Activated T-cell treated with anti-CD3 and anti-CD28 coated beads, Interleukin-2, amount 50 U/mL, for 4 hours (primary cell): ENCODE results near the gene FAM9C. TPM values are rescaled to one million over a fixed set of nuclear protein-coding genes. Genes with fewer than 3 reads are reported as not detected.
A peak's percentile ranks its signal among the peaks of the same experiment; 100 is the strongest.

Experiments
- ATAC-seq, 2 donors: fragments of 200-7000 bp; cut with Tn5 transposase; one replicate each; pipeline ENCODE4 v1.10.0; 2021
- DNase-seq: peaks from one replicate; pipeline ENCODE4 v3.0.0-alpha.2; 2020
- H3K27me3 Mint-ChIP-seq: one replicate; pipeline ENCODE4 v1.8.0; 2021; ENCODE audit warnings: low read depth, mixed read lengths
- H3K36me3 Mint-ChIP-seq: one replicate; pipeline ENCODE4 v1.8.0; 2022; ENCODE audit warnings: mixed read lengths; ENCODE audit not compliant: insufficient read depth
- H3K4me1 Mint-ChIP-seq: one replicate; pipeline ENCODE4 v1.8.0; 2021; ENCODE audit warnings: low read depth, mixed read lengths
- H3K4me3 Mint-ChIP-seq: one replicate; pipeline ENCODE4 v1.8.0; 2021; ENCODE audit warnings: mild to moderate bottlenecking, moderate library complexity, mixed read lengths
- H3K9me3 Mint-ChIP-seq: one replicate; pipeline ENCODE4 v1.8.0; 2021; ENCODE audit warnings: mixed read lengths
- total RNA-seq, 3 donors: library from RNA; stranded (reverse); gene quantifications; one replicate each; pipeline ENCODE4 v1.2.1, GENCODE V29; 2021

Gene FAM9C
- total RNA-seq, 3 donors from 2014 or later: not detected

- H3K27me3 Mint-ChIP-seq: no peaks in the 10 kb centered on the region
- ATAC-seq (no peak), DNase-seq (no peak)
- H3K4me3 Mint-ChIP-seq: no peak overlapping the region
- H3K36me3 Mint-ChIP-seq: no peaks in the 10 kb centered on the region
- H3K9me3 Mint-ChIP-seq: no peaks in the 10 kb centered on the region
- peaks cover 70% of the 10 kb centered on the region for H3K4me1 Mint-ChIP-seq
Measured at GRCh38 chrX:12996934-12997435, 47.4 kb downstream of the FAM9C start.

- Mint-ChIP-seq H3K4me3 (no peak overlapping the region), H3K4me1 (peaks cover 51% of the 10 kb centered on the region), H3K9me3 (no peaks in the 10 kb centered on the region), H3K27me3 (no peaks in the 10 kb centered on the region), H3K36me3 (no peaks in the 10 kb centered on the region)
- DNase-seq: no peak
- ATAC-seq: no peak
Measured at GRCh38 chrX:12994321-12994720, 50.1 kb downstream of the FAM9C start.

DNA sequence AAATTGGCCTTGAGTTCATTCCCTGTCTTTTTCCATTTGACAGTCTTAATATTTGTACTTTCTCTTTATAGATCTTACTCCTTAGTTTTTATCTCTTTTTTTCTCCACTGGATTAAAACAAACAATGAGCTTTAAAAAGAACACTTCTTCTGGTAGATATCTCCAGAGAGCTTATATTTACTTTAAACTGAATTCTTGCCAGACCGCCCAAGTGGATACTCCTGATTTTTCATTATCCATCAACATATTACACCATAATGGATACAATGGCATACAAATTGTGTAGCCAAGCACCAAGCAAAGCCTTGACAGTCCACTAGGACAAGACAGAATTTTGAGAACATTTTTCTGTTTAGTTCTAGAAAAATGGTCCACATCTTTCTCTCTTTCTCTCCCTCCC is 50.6 kb downstream of the FAM9C start:
- Mint-ChIP-seq H3K36me3 (no peaks in the 10 kb centered on the region), H3K9me3 (no peaks in the 10 kb centered on the region), H3K27me3 (no peaks in the 10 kb centered on the region), H3K4me1 (peaks cover 51% of the 10 kb centered on the region), H3K4me3 (no peak overlapping the region)
- DNase-seq: no peak
- no peak for ATAC-seq

DNA sequence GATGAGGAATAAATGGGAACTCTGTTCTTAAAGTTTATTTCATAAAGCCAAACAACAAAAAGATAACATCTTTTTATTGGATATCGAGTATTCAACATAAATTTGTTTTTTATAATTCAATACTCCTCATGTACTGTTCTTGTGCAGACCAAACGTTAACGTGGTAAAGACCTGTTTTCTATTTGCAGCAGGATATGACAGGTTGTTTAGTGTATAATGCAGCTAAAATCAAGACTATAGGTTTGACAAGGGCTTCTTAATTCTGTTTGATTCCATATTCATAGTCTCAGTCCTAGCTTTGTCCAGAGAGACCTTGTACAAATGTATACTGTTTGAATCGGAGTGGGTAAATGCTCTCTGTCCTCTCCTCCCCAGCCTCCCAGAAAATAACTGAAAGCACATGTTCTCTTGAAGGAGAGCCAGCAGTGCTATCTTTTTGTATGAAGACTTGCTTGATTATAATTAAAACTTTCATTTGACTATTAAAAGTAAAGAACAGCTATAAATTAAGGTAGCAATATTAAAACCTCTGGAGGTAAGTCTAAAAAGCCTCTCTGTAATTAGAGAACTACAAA is 51.8 kb downstream of the FAM9C start:
- H3K4me1 Mint-ChIP-seq: peaks cover 45% of the 10 kb centered on the region
- ATAC-seq: no peak
- H3K36me3 Mint-ChIP-seq: no peaks in the 10 kb centered on the region
- H3K4me3 Mint-ChIP-seq: no peak overlapping the region
- no peaks in the 10 kb centered on the region for H3K9me3 Mint-ChIP-seq
- no peaks in the 10 kb centered on the region for H3K27me3 Mint-ChIP-seq
- no peak for DNase-seq

GRCh38 chrX:12991575-12991974 is 52.8 kb downstream of the FAM9C start:
- ATAC-seq: no peak
- Mint-ChIP-seq H3K4me1 (peaks cover 43% of the 10 kb centered on the region), H3K9me3 (no peaks in the 10 kb centered on the region), H3K27me3 (no peaks in the 10 kb centered on the region), H3K4me3 (no peak overlapping the region), H3K36me3 (no peaks in the 10 kb centered on the region)
- no peak for DNase-seq

DNA sequence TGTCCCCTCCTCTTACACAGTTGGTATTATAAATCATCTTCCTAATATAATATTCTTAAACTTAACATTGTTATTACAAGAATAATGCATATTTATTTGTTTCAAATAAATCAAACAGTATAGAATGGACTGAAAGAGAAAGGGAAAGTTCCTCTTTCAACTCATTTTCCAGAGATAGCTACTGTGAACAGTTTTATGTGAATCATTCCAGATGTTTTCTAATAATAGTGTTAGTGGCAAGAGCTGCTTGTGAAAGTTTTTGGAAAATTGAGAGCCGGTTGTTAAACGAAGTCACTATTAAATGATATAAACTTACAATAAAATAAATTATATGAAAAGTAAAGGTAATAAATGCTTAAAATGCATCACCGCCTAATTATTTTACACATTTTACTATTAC is 55.0 kb downstream of the FAM9C start:
- Mint-ChIP-seq H3K4me3 (no peak overlapping the region), H3K36me3 (no peaks in the 10 kb centered on the region), H3K4me1 (peaks cover 53% of the 10 kb centered on the region), H3K27me3 (no peaks in the 10 kb centered on the region), H3K9me3 (peaks cover 4% of the 10 kb centered on the region)
- no peak for ATAC-seq
- no peak for DNase-seq

DNA sequence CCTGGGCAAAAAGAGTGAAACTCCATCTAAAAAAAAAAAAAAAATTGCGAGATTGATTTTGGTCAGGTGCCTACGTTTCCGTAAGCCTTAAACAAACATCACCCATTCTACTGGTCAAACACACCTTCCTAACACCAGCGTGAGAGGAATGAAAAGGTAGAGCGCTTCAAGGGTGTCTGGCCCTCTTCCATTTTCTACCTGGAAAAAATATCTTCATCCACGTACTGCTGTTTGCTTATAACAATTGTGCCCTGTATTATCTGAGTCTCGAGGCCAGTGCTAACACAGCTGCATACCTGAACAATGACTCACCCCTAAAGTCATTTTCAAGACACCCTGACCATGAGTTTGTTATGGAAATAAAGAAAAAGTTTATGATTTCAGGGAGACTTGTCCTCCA is 55.6 kb downstream of the FAM9C start:
- H3K4me3 Mint-ChIP-seq: no peak overlapping the region
- no peak for ATAC-seq
- H3K36me3 Mint-ChIP-seq: no peaks in the 10 kb centered on the region
- peaks cover 53% of the 10 kb centered on the region for H3K4me1 Mint-ChIP-seq
- DNase-seq: no peak
- no peaks in the 10 kb centered on the region for H3K27me3 Mint-ChIP-seq
- peaks cover 4% of the 10 kb centered on the region for H3K9me3 Mint-ChIP-seq

DNA sequence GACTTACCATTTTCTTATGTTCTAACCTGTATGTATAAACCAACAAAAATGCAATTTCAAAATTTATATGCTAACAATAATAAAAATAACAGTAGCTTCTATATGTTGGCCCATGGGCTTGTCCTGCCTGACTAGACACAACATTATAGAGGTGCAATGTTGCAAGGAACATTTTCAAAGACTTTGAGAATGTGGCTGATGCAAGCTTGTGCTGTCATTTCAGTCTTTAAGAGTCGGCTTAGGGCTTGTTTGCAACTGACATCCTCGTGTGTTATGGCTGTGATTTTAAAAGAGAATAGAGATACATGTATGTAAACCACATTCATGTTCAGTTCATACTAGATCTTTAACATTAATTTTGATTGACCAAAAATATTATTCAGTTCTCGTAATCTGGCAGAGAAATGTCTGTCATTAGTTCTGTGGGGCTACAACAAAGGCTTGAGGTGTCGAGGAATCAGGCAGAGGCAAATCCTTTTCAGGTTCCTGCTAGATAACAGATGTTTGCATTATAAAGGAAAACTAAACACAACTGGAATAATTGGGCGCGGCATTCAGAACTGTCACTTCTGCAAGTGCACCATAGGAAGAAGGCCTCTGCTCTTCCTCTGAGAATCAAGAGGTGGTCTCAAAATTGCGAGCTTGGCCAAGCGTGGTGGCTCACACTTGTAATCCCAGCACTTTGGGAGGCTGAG is 56.4 kb downstream of the FAM9C start:
- H3K36me3 Mint-ChIP-seq: no peaks in the 10 kb centered on the region
- H3K27me3 Mint-ChIP-seq: no peaks in the 10 kb centered on the region
- H3K9me3 Mint-ChIP-seq: peaks cover 4% of the 10 kb centered on the region
- no peak overlapping the region for H3K4me3 Mint-ChIP-seq
- no peak for ATAC-seq
- peaks cover 57% of the 10 kb centered on the region for H3K4me1 Mint-ChIP-seq
- no peak for DNase-seq

GRCh38 chrX:12987340-12987739 is 57.1 kb downstream of the FAM9C start:
- no peak overlapping the region for H3K4me3 Mint-ChIP-seq

DNA sequence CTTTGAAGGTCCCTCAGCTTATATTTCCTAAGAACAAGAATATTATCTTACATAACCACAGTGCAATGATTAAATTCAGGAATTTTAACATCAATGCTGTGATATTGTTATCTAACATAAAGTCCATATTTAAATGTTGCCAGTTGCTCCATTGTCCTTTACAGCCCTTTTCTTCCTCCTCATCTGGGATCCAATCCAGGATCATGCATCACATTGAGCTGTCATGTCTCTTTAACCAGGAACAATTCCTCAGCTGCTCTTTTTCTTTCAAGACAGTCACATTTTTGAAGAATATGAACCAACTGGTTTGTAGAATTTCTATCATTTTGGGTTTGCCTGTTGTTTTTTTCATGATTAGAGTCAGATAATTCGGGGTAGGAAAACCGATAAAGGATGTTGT is 57.5 kb downstream of the FAM9C start:
- H3K4me1 Mint-ChIP-seq: peaks cover 62% of the 10 kb centered on the region
- ATAC-seq: no peak
- H3K36me3 Mint-ChIP-seq: no peaks in the 10 kb centered on the region
- H3K9me3 Mint-ChIP-seq: peaks cover 4% of the 10 kb centered on the region
- no peak overlapping the region for H3K4me3 Mint-ChIP-seq
- H3K27me3 Mint-ChIP-seq: no peaks in the 10 kb centered on the region
- DNase-seq: no peak

More at GRCh38 chrX:12987340-12987739, 57.1 kb downstream of the FAM9C start:
- Mint-ChIP-seq H3K4me1 (peaks cover 59% of the 10 kb centered on the region), H3K36me3 (no peaks in the 10 kb centered on the region), H3K27me3 (no peaks in the 10 kb centered on the region), H3K9me3 (peaks cover 4% of the 10 kb centered on the region)
- DNase-seq (no peak), ATAC-seq (no peak)

DNA sequence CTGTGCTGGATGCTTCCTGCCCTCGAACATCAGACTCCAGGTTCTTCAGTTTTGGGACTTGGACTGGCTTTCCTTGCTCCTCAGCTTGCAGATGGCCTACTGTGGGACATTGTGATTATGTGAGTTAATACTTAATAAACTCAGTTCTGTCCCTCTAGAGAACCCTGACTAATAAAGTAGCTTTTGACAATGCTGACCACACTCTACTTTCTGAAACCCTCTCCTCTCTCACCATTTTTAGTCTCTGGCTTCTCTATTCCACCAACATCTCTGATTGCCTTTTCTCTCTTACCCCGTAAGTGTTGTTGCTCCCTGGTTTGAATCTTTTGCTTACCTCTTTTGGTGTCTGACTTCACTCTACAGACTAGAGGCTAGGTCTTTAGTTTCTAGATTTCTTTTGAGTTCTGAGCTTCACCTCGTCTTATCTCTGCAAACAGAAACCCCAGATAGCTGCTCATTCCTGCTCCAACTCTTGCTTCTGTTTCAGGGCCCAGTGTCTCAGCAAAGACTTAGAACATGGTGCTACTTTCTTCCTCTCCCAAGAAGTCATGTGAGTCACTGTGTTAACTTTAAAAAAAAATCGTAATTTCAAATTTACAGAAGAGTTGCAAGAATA is 58.1 kb downstream of the FAM9C start:
- DNase-seq (no peak), ATAC-seq (peak in 1 of 2 donors; percentile 41)
- H3K36me3 Mint-ChIP-seq: no peaks in the 10 kb centered on the region
- H3K9me3 Mint-ChIP-seq: peaks cover 4% of the 10 kb centered on the region
- H3K27me3 Mint-ChIP-seq: no peaks in the 10 kb centered on the region
- peak overlapping the region; percentile 43 for H3K4me3 Mint-ChIP-seq
- peaks cover 63% of the 10 kb centered on the region for H3K4me1 Mint-ChIP-seq

Other genes starting within 250 kb of the FAM9C start
- under 1 TPM in 1 of 3 donors, not detected in 2; 0.24 TPM for gene TLR7, start 177.5 kb downstream of the FAM9C start, total RNA-seq
- gene TLR8, start 138.0 kb downstream of the FAM9C start, total RNA-seq: not detected
- gene TMSB4X, start 69.5 kb downstream of the FAM9C start, total RNA-seq: 1,000 to 10,000 TPM; 1,344 to 1,576 (median 1,475) TPM